Bronchial epithelial cell (primary cell): ENCODE measurements around the gene MYH6. TPM values are rescaled to one million over a fixed set of nuclear protein-coding genes. Genes with fewer than 3 reads are reported as not detected.

Source experiments
- DNase-seq: peaks from one replicate; pipeline ENCODE4 v3.0.0-alpha.2; 2010; ENCODE audit warnings: low read depth
- FAIRE-seq: peaks from 2 replicates; lab custom pipeline; 2011; peaks lifted over from hg19 to GRCh38; lab: Jason Lieb, UNC
- H3K27me3 ChIP-seq: 2 replicates; pipeline ENCODE4 v1.5.1; 2011; ENCODE audit warnings: low read length; ENCODE audit not compliant: control insufficient read depth, insufficient read depth
- H3K36me3 ChIP-seq: 2 replicates; pipeline ENCODE4 v1.5.1; 2011; ENCODE audit warnings: low read length; ENCODE audit not compliant: control insufficient read depth, insufficient read depth
- H3K4me3 ChIP-seq: 2 replicates; pipeline ENCODE4 v1.5.1; 2011; ENCODE audit warnings: mild to moderate bottlenecking, low read depth, low read length, control low read depth
- total RNA-seq: library from RNA; depleted of rRNA; stranded (reverse); fragments of >200 nt; gene quantifications from 2 replicates; pipeline ENCODE4 v1.2.1, GENCODE V29; 2014
- TF ChIP-seq, protein P1 (sequence below): IDR thresholded peaks from 2 replicates; pipeline ENCODE4 v1.5.1; 2011; ENCODE audit warnings: mild to moderate bottlenecking, moderate library complexity, low read length, control low read depth, inconsistent platforms; ENCODE audit not compliant: insufficient read depth, severe bottlenecking

Gene MYH6
- total RNA-seq, 1 donor from 2014 or later, result not detected

GRCh38 chr14:23438101-23438971 is 30.3 kb upstream of the MYH6 start:
- DNase-seq (no peak), FAIRE-seq (no peak)
- no peaks in the 10 kb centered on the region for H3K36me3 ChIP-seq
- TF ChIP-seq, protein P1, sequence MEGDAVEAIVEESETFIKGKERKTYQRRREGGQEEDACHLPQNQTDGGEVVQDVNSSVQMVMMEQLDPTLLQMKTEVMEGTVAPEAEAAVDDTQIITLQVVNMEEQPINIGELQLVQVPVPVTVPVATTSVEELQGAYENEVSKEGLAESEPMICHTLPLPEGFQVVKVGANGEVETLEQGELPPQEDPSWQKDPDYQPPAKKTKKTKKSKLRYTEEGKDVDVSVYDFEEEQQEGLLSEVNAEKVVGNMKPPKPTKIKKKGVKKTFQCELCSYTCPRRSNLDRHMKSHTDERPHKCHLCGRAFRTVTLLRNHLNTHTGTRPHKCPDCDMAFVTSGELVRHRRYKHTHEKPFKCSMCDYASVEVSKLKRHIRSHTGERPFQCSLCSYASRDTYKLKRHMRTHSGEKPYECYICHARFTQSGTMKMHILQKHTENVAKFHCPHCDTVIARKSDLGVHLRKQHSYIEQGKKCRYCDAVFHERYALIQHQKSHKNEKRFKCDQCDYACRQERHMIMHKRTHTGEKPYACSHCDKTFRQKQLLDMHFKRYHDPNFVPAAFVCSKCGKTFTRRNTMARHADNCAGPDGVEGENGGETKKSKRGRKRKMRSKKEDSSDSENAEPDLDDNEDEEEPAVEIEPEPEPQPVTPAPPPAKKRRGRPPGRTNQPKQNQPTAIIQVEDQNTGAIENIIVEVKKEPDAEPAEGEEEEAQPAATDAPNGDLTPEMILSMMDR, result no peak
- peaks cover 2% of the 10 kb centered on the region for H3K27me3 ChIP-seq
- no peak overlapping the region for H3K4me3 ChIP-seq

DNA sequence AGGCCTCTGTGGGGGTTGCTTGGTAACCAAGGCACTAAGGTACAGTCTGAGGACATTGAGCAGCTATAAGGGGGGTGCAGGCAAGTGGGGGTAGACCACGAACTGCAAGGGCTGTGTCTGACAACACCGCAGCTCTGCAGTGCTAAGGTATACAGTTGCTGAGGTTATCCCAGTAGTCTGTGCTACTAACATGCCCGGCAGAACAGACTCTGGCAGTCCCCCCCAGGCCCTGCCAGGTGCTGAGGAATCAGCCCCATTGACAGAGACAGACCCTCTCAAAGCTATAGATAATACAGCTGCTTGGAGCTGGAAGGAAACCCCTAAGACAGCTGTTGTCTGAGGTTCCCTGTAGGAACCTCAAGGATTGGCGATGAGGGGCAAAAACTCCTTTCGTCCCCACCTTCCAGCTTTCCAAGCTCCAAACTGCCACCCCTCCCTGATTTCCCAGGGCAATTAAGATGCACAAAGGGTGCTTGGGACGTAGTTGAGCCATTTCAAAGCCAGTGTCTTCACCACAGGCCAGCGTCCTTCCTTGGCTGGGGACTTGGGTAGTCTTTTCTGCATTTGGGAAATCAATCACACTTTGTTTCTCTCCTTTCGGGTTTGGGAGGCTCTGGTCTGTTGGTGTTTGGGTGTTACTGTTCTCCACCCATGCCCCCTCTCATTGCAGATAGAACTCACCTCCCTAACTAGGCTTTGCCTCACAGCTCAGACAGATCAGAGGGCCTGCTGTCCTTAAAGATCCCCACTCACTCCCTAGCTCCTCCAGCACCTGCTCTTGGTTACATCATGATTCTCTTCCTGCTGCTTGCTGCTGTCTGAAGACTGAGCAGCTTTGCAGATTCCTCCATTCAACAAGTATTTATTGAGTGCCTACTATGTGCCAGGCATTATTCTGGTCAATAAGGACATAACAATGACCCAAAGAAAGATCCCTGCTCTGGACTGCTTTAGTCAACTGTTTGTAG is 29.3 kb upstream of the MYH6 start:
- TF ChIP-seq, protein P1, result no peak
- no peaks in the 10 kb centered on the region for H3K36me3 ChIP-seq
- peak; percentile 86 for FAIRE-seq
- no peak overlapping the region for H3K4me3 ChIP-seq
- no peak for DNase-seq
- H3K27me3 ChIP-seq, result peaks cover 2% of the 10 kb centered on the region

DNA sequence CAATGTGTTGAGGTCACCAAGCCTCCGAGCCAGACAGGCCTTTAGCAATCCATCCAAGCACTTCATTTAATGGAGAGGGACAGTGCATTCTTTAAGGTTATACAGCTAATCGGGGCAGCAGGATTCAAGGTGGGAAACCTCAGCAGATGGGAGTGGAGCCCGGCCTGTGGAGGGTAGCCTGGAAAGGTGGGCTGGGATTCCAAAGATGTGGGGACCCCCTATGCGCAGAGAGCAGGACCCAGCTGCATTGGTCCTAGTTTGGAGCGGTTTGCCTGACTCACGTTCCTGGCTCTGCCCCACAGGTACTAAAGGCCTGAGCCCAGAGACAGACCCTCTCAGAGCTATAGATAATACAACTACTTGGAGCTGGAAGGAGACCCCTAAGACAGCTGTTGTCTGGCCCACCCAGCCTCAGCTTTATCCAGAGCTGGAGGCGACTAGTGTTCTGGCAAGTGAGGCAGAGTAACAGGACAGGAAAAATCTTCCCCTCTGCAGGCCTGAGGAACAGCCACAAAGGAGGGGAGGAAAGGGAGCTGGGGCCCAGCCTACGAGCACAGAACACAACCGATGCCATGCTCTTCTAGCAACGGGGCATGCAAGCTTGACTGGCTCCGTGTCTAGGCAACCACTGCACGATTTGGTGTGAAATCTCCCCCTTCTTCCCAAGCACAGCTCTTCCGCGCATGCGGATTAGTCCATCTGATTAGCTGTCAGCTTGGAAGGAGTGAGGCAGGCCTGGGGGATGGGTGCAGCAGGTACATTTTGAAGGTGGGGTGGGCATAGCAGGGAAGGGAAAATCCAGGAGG is 28.5 kb upstream of the MYH6 start:
- peak; percentile 28 for FAIRE-seq
- no peak for DNase-seq
- H3K4me3 ChIP-seq, result no peak overlapping the region
- H3K36me3 ChIP-seq, result no peaks in the 10 kb centered on the region
- TF ChIP-seq, protein P1, result no peak
- peaks cover 2% of the 10 kb centered on the region for H3K27me3 ChIP-seq

DNA sequence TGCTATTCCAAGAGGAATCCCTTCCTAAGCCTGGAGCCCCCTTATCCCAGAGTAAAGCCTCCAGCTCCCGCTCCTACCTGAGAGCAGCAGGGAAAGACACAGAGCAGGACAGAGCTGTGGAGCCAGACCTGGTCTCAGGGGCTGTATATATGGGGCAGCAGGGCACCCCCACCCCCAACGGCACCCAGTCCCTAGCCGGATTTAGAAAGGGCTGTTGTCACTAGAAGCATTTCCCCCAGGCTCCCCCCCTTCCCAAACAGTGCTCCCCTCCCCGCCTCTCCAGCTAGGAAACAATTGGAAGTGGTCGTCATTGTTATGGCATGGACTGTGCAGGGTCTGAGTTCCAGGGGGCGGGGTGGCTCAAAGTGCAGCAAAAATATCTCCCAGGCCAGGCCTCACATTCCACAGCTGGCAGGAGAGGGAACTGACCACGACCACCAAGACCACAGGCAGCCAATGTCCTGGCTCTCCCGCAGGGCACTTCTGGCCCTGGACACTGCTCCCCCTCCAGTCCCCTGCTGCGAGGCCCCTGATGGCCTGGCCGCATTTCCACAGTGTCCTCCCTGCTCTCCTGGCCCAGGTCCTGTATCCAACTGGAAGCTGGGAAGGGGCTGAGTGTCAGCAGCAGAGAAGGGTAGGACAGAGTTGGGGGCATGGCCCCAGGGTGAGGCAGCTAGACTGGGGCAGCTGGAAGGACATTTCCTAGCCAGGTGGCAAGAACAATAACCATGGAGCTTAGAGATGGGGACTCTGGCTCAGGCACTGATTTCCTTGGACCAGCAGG is 27.7 kb upstream of the MYH6 start, which contains the start of gene MYH7:
MYH7 (minus strand) TSS at position 118 of the 784 bp plus-strand sequence. CDS start 1,928 bp downstream, outside the sequence.
- Histone ChIP-seq H3K27me3 (peaks cover 2% of the 10 kb centered on the region), H3K4me3 (no peak within 1 kb of the TSS), H3K36me3 (no peaks in the 10 kb centered on the region)
- no peak for FAIRE-seq
- no peak for DNase-seq
- TF ChIP-seq, protein P1, result no peak
